Hair follicular keratinocyte (primary cell): ENCODE results near the gene PPP2R5A. TPM values are rescaled to one million over a fixed set of nuclear protein-coding genes. Genes with fewer than 3 reads are reported as not detected.

ENCODE experiments used
- total RNA-seq: library from RNA; depleted of rRNA; stranded (reverse); fragments of >200 nt; gene quantifications from 2 replicates; pipeline ENCODE4 v1.2.3, GENCODE V29; 2015

The PPP2R5A gene
- 25.7 and 35.1 TPM in 2 replicates for total RNA-seq

GRCh38 chr1:212284744-212285684 lies at the start of gene PPP2R5A:
Gene PPP2R5A, plus strand, starts transcription at chr1:212285410. Its CDS starts 701 bp downstream, at chr1:212286111.

Other genes starting within 250 kb of the PPP2R5A start
- gene INTS7, start 249.9 kb upstream of the PPP2R5A start, total RNA-seq: 15.3 and 19.4 TPM in 2 replicates
- gene DTL, start 249.7 kb upstream of the PPP2R5A start, total RNA-seq: 5.2 and 15.3 TPM in 2 replicates
- 10.7 and 10.9 TPM in 2 replicates for gene PACC1, start 129.5 kb downstream of the PPP2R5A start, total RNA-seq
- gene NENF, start 147.5 kb downstream of the PPP2R5A start, total RNA-seq: 116 and 128 TPM in 2 replicates